H1 (cell line): ENCODE measurements around the gene FLT3. TPM values are rescaled to one million over a fixed set of nuclear protein-coding genes. Genes with fewer than 3 reads are reported as not detected.

ENCODE experiments used
- CBX8 ChIP-seq: fragments of 300-800, 300-1000 bp; sonication (generic); IDR thresholded peaks from 2 replicates; pipeline ENCODE4 v1.7.1; 2016; ENCODE audit warnings: low read depth, low read length, borderline replicate concordance
- CREB1 ChIP-seq: IDR thresholded peaks from 2 replicates; pipeline ENCODE4 v1.6.1; 2012; ENCODE audit warnings: inconsistent platforms
- CTCF ChIP-seq, 3 experiments: IDR thresholded peaks; 1 replicate in 2 of 3; 2 replicates in 1 of 3; pipeline versions ENCODE4 v1.5.1 to v1.6.1; 2011; ENCODE audit warnings: low read length in 3 of 3, mild to moderate bottlenecking in 3 of 3, inconsistent platforms in 2 of 3, low read depth in 1 of 3, moderate library complexity in 1 of 3; ENCODE audit not compliant: insufficient read depth in 1 of 3; ENCODE audit errors: control extremely low read depth in 1 of 3
- GTF2F1 ChIP-seq: IDR thresholded peaks from 2 replicates; pipeline ENCODE4 v1.6.1; 2012; ENCODE audit warnings: low read depth, low read length, improper control_type of control experiment, borderline replicate concordance
- MAFK ChIP-seq: IDR thresholded peaks from 2 replicates; pipeline ENCODE4 v1.6.1; 2012; ENCODE audit warnings: low read depth, mild to moderate bottlenecking, improper control_type of control experiment, low read length
- NANOG ChIP-seq: IDR thresholded peaks from 2 replicates; pipeline ENCODE4 v1.6.1; 2011; ENCODE audit warnings: low read length, low read depth, mild to moderate bottlenecking, inconsistent platforms; ENCODE audit not compliant: insufficient read depth, poor library complexity, severe bottlenecking
- SIRT6 ChIP-seq: IDR thresholded peaks from one replicate; pipeline ENCODE4 v1.7.1; 2012; ENCODE audit warnings: low read length, inconsistent platforms
- polyA plus RNA-seq, 7 experiments: library from polyadenylated mRNA; depleted of rRNA in 3 of 7; stranded (reverse) in 5 of 7; unstranded in 2 of 7; fragments of >200 nt in 5 of 7; fragments of 200-250 nt in 2 of 7; gene quantifications; 1 replicate in 5 of 7; 2 replicates in 1 of 7; 4 replicates in 1 of 7; pipeline versions ENCODE4 v1.2.1 to v1.2.3, GENCODE V29; 2011 to 2013; ENCODE audit warnings: missing spikeins in 2 of 7, mixed read lengths in 2 of 7
- total RNA-seq: library from RNA; stranded (reverse); fragmentation: NEBNext Ultra II Directional; extraction: Animal tissue kit (Norgen Biotek cat#: 25700); gene quantifications from 2 replicates; pipeline ENCODE4 v1.2.1, GENCODE V29; 2021
- TF ChIP-seq, protein P1 (sequence below): fragments of 300-600 bp; sonication (generic); IDR thresholded peaks from 2 replicates; pipeline ENCODE4 v1.7.1; 2012; ENCODE audit warnings: low read length, moderate library complexity, mild to moderate bottlenecking, inconsistent platforms; ENCODE audit not compliant: insufficient replicate concordance

The FLT3 gene
- total and polyA plus RNA-seq, 2 of the 8 experiments (the other 6 are each of a cell fraction or from before 2014, with no cell fraction given), result 0.44 to 0.71 TPM

DNA sequence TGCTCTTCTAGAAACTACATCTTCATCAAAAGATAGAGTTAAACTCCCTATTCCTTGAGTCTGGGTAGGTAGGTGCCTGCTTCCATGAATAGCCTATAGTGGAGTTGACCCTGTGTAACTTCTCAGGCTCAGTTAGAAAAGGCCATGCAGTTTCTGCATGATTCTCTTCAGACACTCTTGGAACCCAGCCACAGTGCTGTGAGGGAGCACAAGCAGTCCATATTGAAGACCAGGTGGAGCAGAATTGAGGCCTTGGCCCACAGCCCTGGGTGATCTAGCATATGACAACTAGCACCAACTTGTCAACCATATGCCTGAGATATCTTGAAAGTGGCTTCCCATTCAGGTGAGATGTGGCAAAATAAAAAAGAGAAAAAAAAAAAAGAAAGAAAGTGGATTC, 27.7 kb upstream of the FLT3 start (continued):
- TF ChIP-seq, protein P1, sequence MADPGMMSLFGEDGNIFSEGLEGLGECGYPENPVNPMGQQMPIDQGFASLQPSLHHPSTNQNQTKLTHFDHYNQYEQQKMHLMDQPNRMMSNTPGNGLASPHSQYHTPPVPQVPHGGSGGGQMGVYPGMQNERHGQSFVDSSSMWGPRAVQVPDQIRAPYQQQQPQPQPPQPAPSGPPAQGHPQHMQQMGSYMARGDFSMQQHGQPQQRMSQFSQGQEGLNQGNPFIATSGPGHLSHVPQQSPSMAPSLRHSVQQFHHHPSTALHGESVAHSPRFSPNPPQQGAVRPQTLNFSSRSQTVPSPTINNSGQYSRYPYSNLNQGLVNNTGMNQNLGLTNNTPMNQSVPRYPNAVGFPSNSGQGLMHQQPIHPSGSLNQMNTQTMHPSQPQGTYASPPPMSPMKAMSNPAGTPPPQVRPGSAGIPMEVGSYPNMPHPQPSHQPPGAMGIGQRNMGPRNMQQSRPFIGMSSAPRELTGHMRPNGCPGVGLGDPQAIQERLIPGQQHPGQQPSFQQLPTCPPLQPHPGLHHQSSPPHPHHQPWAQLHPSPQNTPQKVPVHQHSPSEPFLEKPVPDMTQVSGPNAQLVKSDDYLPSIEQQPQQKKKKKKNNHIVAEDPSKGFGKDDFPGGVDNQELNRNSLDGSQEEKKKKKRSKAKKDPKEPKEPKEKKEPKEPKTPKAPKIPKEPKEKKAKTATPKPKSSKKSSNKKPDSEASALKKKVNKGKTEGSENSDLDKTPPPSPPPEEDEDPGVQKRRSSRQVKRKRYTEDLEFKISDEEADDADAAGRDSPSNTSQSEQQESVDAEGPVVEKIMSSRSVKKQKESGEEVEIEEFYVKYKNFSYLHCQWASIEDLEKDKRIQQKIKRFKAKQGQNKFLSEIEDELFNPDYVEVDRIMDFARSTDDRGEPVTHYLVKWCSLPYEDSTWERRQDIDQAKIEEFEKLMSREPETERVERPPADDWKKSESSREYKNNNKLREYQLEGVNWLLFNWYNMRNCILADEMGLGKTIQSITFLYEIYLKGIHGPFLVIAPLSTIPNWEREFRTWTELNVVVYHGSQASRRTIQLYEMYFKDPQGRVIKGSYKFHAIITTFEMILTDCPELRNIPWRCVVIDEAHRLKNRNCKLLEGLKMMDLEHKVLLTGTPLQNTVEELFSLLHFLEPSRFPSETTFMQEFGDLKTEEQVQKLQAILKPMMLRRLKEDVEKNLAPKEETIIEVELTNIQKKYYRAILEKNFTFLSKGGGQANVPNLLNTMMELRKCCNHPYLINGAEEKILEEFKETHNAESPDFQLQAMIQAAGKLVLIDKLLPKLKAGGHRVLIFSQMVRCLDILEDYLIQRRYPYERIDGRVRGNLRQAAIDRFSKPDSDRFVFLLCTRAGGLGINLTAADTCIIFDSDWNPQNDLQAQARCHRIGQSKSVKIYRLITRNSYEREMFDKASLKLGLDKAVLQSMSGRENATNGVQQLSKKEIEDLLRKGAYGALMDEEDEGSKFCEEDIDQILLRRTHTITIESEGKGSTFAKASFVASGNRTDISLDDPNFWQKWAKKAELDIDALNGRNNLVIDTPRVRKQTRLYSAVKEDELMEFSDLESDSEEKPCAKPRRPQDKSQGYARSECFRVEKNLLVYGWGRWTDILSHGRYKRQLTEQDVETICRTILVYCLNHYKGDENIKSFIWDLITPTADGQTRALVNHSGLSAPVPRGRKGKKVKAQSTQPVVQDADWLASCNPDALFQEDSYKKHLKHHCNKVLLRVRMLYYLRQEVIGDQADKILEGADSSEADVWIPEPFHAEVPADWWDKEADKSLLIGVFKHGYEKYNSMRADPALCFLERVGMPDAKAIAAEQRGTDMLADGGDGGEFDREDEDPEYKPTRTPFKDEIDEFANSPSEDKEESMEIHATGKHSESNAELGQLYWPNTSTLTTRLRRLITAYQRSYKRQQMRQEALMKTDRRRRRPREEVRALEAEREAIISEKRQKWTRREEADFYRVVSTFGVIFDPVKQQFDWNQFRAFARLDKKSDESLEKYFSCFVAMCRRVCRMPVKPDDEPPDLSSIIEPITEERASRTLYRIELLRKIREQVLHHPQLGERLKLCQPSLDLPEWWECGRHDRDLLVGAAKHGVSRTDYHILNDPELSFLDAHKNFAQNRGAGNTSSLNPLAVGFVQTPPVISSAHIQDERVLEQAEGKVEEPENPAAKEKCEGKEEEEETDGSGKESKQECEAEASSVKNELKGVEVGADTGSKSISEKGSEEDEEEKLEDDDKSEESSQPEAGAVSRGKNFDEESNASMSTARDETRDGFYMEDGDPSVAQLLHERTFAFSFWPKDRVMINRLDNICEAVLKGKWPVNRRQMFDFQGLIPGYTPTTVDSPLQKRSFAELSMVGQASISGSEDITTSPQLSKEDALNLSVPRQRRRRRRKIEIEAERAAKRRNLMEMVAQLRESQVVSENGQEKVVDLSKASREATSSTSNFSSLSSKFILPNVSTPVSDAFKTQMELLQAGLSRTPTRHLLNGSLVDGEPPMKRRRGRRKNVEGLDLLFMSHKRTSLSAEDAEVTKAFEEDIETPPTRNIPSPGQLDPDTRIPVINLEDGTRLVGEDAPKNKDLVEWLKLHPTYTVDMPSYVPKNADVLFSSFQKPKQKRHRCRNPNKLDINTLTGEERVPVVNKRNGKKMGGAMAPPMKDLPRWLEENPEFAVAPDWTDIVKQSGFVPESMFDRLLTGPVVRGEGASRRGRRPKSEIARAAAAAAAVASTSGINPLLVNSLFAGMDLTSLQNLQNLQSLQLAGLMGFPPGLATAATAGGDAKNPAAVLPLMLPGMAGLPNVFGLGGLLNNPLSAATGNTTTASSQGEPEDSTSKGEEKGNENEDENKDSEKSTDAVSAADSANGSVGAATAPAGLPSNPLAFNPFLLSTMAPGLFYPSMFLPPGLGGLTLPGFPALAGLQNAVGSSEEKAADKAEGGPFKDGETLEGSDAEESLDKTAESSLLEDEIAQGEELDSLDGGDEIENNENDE, result no peak
- TF ChIP-seq NANOG (no peak), SIRT6 (no peak), GTF2F1 (no peak), CBX8 (no peak), CREB1 (no peak), MAFK (no peak), CTCF (IDR thresholded peaks at IDR 0.05; ENCODE audit: control extremely low read depth in 1 of 3, insufficient read depth in 1 of 3, low read depth in 1 of 3, low read length in 3 of 3) (no peak)
